K562 (cell line): ENCODE results near the gene ITGA7. TPM values are rescaled to one million over a fixed set of nuclear protein-coding genes. Genes with fewer than 3 reads are reported as not detected.

Experiments
- ATAC-seq: fragments of 200-7000 bp; cut with Tn5 transposase; 3 replicates; pipeline ENCODE4 v1.9.1; 2020; ENCODE audit warnings: moderate library complexity
- BruUV-seq: library from RNA; stranded (reverse); fragments of 400-500 nt; replicated peaks from 2 replicates; lab custom pipeline; 2021; lab: Mats Ljungman, UMichigan
- CTCF ChIA-PET: fragments of 300-600 bp; formaldehyde crosslinking; extraction: SDS; loops from one replicate; lab custom pipeline; 2021; ENCODE audit warnings: low intra/inter-chr PET ratio; lab: Yijun Ruan, JAX
- POLR2A ChIA-PET: fragments of 300-600, 350-650 bp; sonication (Branson Sonifier 250); formaldehyde crosslinking; extraction: SDS; loops from one replicate; lab custom pipeline; 2021; ENCODE audit warnings: antibody characterized with exemption, inconsistent platforms; lab: Yijun Ruan, JAX
- DNase-seq, 4 experiments: peaks; one replicate each; pipeline versions ENCODE4 v3.0.0 to v3.0.0-alpha.2; 2011 to 2018; ENCODE audit warnings: low spot score in 3 of 4, mixed read lengths in 3 of 4; ENCODE audit errors: extremely low read depth in 1 of 4
- FAIRE-seq: peaks from 2 replicates; lab custom pipeline; 2011; peaks lifted over from hg19 to GRCh38; lab: Jason Lieb, UNC
- H2AFZ ChIP-seq: 2 replicates; pipeline ENCODE4 v1.6.0; 2011; ENCODE audit warnings: low read depth, low read length, control low read depth, inconsistent platforms
- H3K27ac ChIP-seq: fragments of 200-600 bp; 3 replicates; pipeline ENCODE4 v1.8.0; 2011; ENCODE audit warnings: low read depth, mild to moderate bottlenecking, control low read depth, inconsistent platforms, low read length, moderate library complexity, mixed read lengths; ENCODE audit errors: extremely low read depth
- H3K27me3 ChIP-seq, 2 experiments: fragments of 300-600 bp in 1 of 2; 2 replicates in 1 of 2; 3 replicates in 1 of 2; pipeline versions ENCODE4 v1.6.0 to v1.8.0; 2011; ENCODE audit warnings: inconsistent platforms in 2 of 2, low read length in 2 of 2, mild to moderate bottlenecking in 1 of 2, mixed read lengths in 1 of 2, moderate library complexity in 1 of 2; ENCODE audit not compliant: control insufficient read depth in 2 of 2, insufficient read depth in 2 of 2
- H3K36me3 ChIP-seq: fragments of 300-600 bp; 3 replicates; pipeline ENCODE4 v1.8.0; 2011; ENCODE audit warnings: mild to moderate bottlenecking, low read length, inconsistent platforms; ENCODE audit not compliant: control insufficient read depth, insufficient read depth
- H3K4me1 ChIP-seq, 2 experiments: fragments of 200-600 bp in 1 of 2; replicated peaks in 1 of 2; 2 replicates in 1 of 2; 3 replicates in 1 of 2; pipeline versions ENCODE4 v1.5.1 to v1.8.0; 2011; ENCODE audit warnings: inconsistent platforms in 2 of 2, low read length in 2 of 2, mild to moderate bottlenecking in 1 of 2, mixed read lengths in 1 of 2, moderate library complexity in 1 of 2; ENCODE audit not compliant: control insufficient read depth in 2 of 2, insufficient read depth in 2 of 2
- H3K4me2 ChIP-seq: 2 replicates; pipeline ENCODE4 v1.6.1; 2011; ENCODE audit warnings: low read length, control low read depth, inconsistent platforms, mixed read lengths; ENCODE audit not compliant: insufficient read depth
- H3K4me3 ChIP-seq: fragments of 200-600 bp; sonication (generic), shearing (Covaris generic); 2 replicates; pipeline ENCODE4 v1.5.1; 2016; ENCODE audit warnings: control low read depth, inconsistent platforms
- H3K79me2 ChIP-seq: fragments of 200-600 bp; 3 replicates; pipeline ENCODE4 v1.8.0; 2011; ENCODE audit warnings: low read length, inconsistent platforms; ENCODE audit not compliant: control insufficient read depth, insufficient read depth
- H3K9ac ChIP-seq, 2 experiments: 2 replicates each; pipeline versions ENCODE4 v1.6.0 to v1.6.1; 2011; ENCODE audit warnings: low read depth in 2 of 2, low read length in 2 of 2, control low read depth in 1 of 2, inconsistent platforms in 1 of 2, mild to moderate bottlenecking in 1 of 2, mixed read lengths in 1 of 2; ENCODE audit not compliant: insufficient read depth in 1 of 2
- H3K9me1 ChIP-seq: one replicate; pipeline ENCODE4 v1.6.0; 2011; ENCODE audit warnings: inconsistent platforms, mild to moderate bottlenecking, low read length, moderate library complexity; ENCODE audit not compliant: control insufficient read depth, insufficient read depth
- H3K9me3 ChIP-seq: replicated peaks from 2 replicates; pipeline ENCODE4 v1.5.1; 2011; ENCODE audit warnings: low read depth, low read length, inconsistent platforms; ENCODE audit not compliant: control insufficient read depth, insufficient read depth
- H4K20me1 ChIP-seq: replicated peaks from 2 replicates; pipeline ENCODE4 v1.6.1; 2011; ENCODE audit warnings: low read length, inconsistent platforms, mixed read lengths; ENCODE audit not compliant: control insufficient read depth, insufficient read depth
- COPS2 ChIP-seq: fragments of 450-650 bp; conservative IDR thresholded peaks from 2 replicates; pipeline ENCODE4 v1.6.1; 2016; ENCODE audit warnings: mild to moderate bottlenecking, moderate library complexity
- CXXC5 ChIP-seq: fragments of 250-450 bp; sonication (Bioruptor Pico); IDR thresholded peaks from 2 replicates; pipeline ENCODE4 v1.8.0; 2022; ENCODE audit warnings: inconsistent platforms, mild to moderate bottlenecking, moderate library complexity
- EHMT2 ChIP-seq: fragments of 450-650 bp; IDR thresholded peaks from 2 replicates; pipeline ENCODE4 v1.6.1; 2018; ENCODE audit warnings: antibody characterized with exemption
- EZH2 ChIP-seq: IDR thresholded peaks from 2 replicates; pipeline ENCODE4 v1.6.1; 2012; ENCODE audit warnings: low read depth, mild to moderate bottlenecking, inconsistent platforms, low read length, borderline replicate concordance
- GTF2E2 ChIP-seq: fragments of 200-800 bp; sonication (Bioruptor generic); IDR thresholded peaks from 2 replicates; pipeline ENCODE4 v1.6.1; 2016; ENCODE audit warnings: missing genetic modification characterization, missing compliant biosample characterization
- HDAC8 ChIP-seq: fragments of 450-650 bp; IDR thresholded peaks from 2 replicates; pipeline ENCODE4 v1.6.1; 2016; ENCODE audit warnings: mild to moderate bottlenecking, missing genetic modification characterization, moderate library complexity, missing compliant biosample characterization
- JUN ChIP-seq, 2 experiments: sonication (generic) in 1 of 2; formaldehyde crosslinking in 1 of 2; IDR thresholded peaks; 2 replicates each; pipeline versions ENCODE4 v1.6.1 to v1.8.0; 2012 to 2022; ENCODE audit warnings: borderline replicate concordance in 2 of 2, mild to moderate bottlenecking in 2 of 2, improper control_type of control experiment in 1 of 2, low read depth in 1 of 2, low read length in 1 of 2, missing genetic modification reagents in 1 of 2
- MIER1 ChIP-seq: fragments of 450-650 bp; IDR thresholded peaks from 2 replicates; pipeline ENCODE4 v1.6.1; 2016; ENCODE audit warnings: antibody characterized with exemption, mild to moderate bottlenecking, low read depth
- PREB ChIP-seq: sonication (generic); formaldehyde crosslinking; IDR thresholded peaks from 2 replicates; pipeline ENCODE4 v1.8.1; 2023; ENCODE audit warnings: mild to moderate bottlenecking, missing genetic modification reagents
- RAD21 ChIP-seq, 2 experiments: fragments of 250-450 bp in 1 of 2; fragments of 450-650 bp in 1 of 2; sonication (Bioruptor Pico) in 1 of 2; formaldehyde crosslinking in 1 of 2; IDR thresholded peaks in 1 of 2; conservative IDR thresholded peaks in 1 of 2; 2 replicates each; pipeline versions ENCODE4 v1.4.0 to v1.8.0; 2020 to 2022; ENCODE audit warnings: mild to moderate bottlenecking in 2 of 2, moderate library complexity in 1 of 2
- SMARCE1 ChIP-seq: fragments of 450-650 bp; IDR thresholded peaks from 2 replicates; pipeline ENCODE4 v1.7.1; 2016; ENCODE audit warnings: mild to moderate bottlenecking
- TBL1XR1 ChIP-seq, 2 experiments: IDR thresholded peaks; 2 replicates each; pipeline ENCODE4 v1.6.1; 2012; ENCODE audit warnings: improper control_type of control experiment in 2 of 2, low read length in 2 of 2, mild to moderate bottlenecking in 1 of 2
- TFE3 ChIP-seq: fragments of 450-650 bp; formaldehyde crosslinking; IDR thresholded peaks from 2 replicates; pipeline ENCODE4 v1.4.0; 2020; ENCODE audit warnings: mild to moderate bottlenecking, mixed read lengths
- ZNF717 ChIP-seq: fragments of 250-450 bp; sonication (Bioruptor Pico); IDR thresholded peaks from 2 replicates; pipeline ENCODE4 v1.5.0; 2021
- ZNF75A ChIP-seq: fragments of 450-650 bp; formaldehyde crosslinking; IDR thresholded peaks from 2 replicates; pipeline ENCODE4 v1.4.0; 2020; ENCODE audit warnings: mild to moderate bottlenecking
- WGBS: fragments of 100-300 bp; shearing (Covaris generic); methylation state at CpG from one replicate; pipeline ENCODE4 v1.1.6; 2016; ENCODE audit warnings: low coverage, mixed read lengths; ENCODE audit not compliant: insufficient coverage; ENCODE audit errors: missing lambda C conversion rate; 5-methylcytosine and 5-hydroxymethylcytosine counted together
- in situ Hi-C: fragments of 300-500 bp; cut with MboI; formaldehyde crosslinking; loops from 4 replicates; pipeline ENCODE4 v1.15.0; 2018; ENCODE audit warnings: inconsistent platforms, mixed read lengths
- intact Hi-C: fragments of 100-400 bp; cut with micrococcal nuclease; formaldehyde crosslinking; loops from 2 replicates; pipeline ENCODE4 v1.14.2; 2022
- polyA plus RNA-seq, 8 experiments: library from polyadenylated mRNA; depleted of rRNA in 4 of 8; stranded (reverse) in 5 of 8; unstranded in 3 of 8; fragments of >200 nt; fragmentation: Nextera tagmentation in 2 of 8; fragmentation: Illumina TruSeq in 1 of 8; extraction: Ambion mirVana in 2 of 8; extraction: Trizol in 1 of 8; gene quantifications; 2 replicates each; pipeline versions ENCODE4 v1.2.1 to v1.2.3, GENCODE V29; 2011 to 2014; ENCODE audit warnings: inconsistent platforms in 1 of 8, missing spikeins in 1 of 8
- total RNA-seq, 7 experiments: library from RNA; depleted of rRNA in 6 of 7; stranded (reverse); fragments of >200 nt in 6 of 7; fragmentation: Illumina TruSeq in 2 of 7; extraction: Trizol in 2 of 7; gene quantifications; 2 replicates each; pipeline versions ENCODE4 v1.2.1 to v1.2.3, GENCODE V29; 2011 to 2021; ENCODE audit warnings: low replicate concordance in 1 of 7

The ITGA7 gene
- total and polyA plus RNA-seq, 9 of the 15 experiments (the other 6 are each of a cell fraction or from before 2014, with no cell fraction given), result 0.11 to 2.3 (median 0.56) TPM; not detected in 1

DNA sequence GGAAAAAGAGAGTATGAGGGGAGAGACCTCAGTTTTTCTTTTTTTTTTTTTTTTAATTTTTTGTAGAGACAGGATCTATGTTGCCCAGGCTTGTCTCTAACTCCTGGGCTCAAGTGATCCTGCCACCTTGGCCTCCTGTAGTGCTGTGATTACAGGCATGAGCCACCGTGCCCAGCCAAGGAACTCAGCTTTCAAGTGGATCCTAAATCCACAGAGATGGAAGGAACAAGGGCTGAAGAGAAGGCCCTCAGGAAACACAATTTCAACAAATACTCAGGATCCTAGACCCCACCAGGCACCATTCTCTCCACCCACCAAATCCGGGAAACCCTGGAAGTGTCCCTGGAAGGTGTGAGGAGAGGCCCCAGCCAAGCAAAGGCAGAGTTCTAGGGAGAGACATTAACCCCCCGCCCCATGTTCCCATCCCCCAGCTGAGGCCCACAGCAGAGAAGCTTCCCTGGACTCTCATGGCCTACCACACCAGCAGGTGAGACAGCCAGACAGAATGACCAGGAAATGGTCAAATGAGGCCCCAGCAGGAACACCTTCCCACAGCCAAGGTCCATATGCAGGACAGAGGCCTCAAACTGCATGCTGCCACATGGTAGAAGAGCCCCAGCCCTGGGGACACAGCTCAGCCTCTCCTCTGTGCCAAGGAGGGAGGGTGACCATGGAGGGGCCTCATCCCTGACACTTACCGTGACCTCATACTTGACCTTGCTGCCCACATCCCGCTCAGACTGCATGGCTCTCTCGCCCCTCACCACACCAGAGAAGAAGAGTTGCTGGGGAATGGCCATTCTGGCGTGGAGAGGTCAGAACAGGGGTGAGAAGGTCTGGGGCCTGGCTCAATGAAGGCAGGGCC, 14.1 kb downstream of the ITGA7 start:
- POLR2A ChIA-PET, result interaction anchor here (0.6 kb wide), 2 partner anchors 54 to 90 kb away, joined by 3 to 4 read pairs; no protein-coding TSS in a partner anchor
- TF ChIP-seq COPS2 (no peak), ZNF717 (CRISPR knock-in tag) (no peak), PREB (no peak), RAD21 (CRISPR knock-in tag; conservative IDR thresholded peaks at IDR 0.05 in 1 of 2, IDR thresholded peaks at IDR 0.05 in 1 of 2) (no peak), CXXC5 (no peak), EZH2 (no peak), TBL1XR1 (IDR thresholded peaks at IDR 0.05; ENCODE audit: low read length in 2 of 2) (no peak), MIER1 (no peak), EHMT2 (no peak), HDAC8 (tag) (no peak), SMARCE1 (no peak), TFE3 (no peak), GTF2E2 (no peak), ZNF75A (CRISPR knock-in tag) (no peak), JUN (IDR thresholded peaks at IDR 0.05; ENCODE audit: borderline replicate concordance, low read depth, low read length) (no peak), JUN (CRISPR knock-in tag; IDR thresholded peaks at IDR 0.05; ENCODE audit: borderline replicate concordance) (no peak)
- peaks cover 23 to 47% of the 10 kb centered on the region in 2 experiments; a peak in 4 of 5 replicates for H3K27me3 ChIP-seq
- BruUV-seq, result no TSS peak
- in situ Hi-C loops (no loop called here), intact Hi-C loops (no loop called here)
- peaks cover 0 to 10% of the 10 kb centered on the region in 2 experiments; a peak in 1 of 5 replicates for H3K4me1 ChIP-seq
- no peaks in the 10 kb centered on the region for H3K79me2 ChIP-seq
- DNase-seq (no peak), FAIRE-seq (no peak), ATAC-seq (no peak)
- H3K4me2 ChIP-seq, result no peak overlapping the region
- no peaks in the 10 kb centered on the region; the same call in 1 of the 2 replicates for H4K20me1 ChIP-seq
- CTCF ChIA-PET, result no interaction called here
- no peak overlapping the region for H2AFZ ChIP-seq
- WGBS, result 20% methylated on average over 6 of the region's 7 CpGs
- no peaks in the 10 kb centered on the region for H3K9me3 ChIP-seq
- H3K4me3 ChIP-seq, result no peak overlapping the region
- H3K9ac ChIP-seq, result no peak overlapping the region; a peak in 1 of 4 replicates
- H3K36me3 ChIP-seq, result no peaks in the 10 kb centered on the region
- no peak overlapping the region for H3K27ac ChIP-seq
- no peaks in the 10 kb centered on the region for H3K9me1 ChIP-seq
